HCT116 (cell line): Measurements from ENCODE around the gene LPAR2. TPM values are rescaled to one million over a fixed set of nuclear protein-coding genes. Genes with fewer than 3 reads are reported as not detected.

Source experiments
- ATAC-seq: fragments of 200-7000 bp; cut with Tn5 transposase; 2 replicates; pipeline ENCODE4 v1.9.1; 2020; ENCODE audit warnings: mild to moderate bottlenecking, moderate library complexity
- BruUV-seq: library from RNA; stranded (reverse); fragments of 400-500 nt; replicated peaks from 2 replicates; lab custom pipeline; 2021; lab: Mats Ljungman, UMichigan
- CTCF ChIA-PET: fragments of 300-600 bp; sonication (Branson Sonifier 250); formaldehyde crosslinking; loops from one replicate; lab custom pipeline; 2021; ENCODE audit warnings: antibody characterized with exemption; lab: Charles Lee
- POLR2A ChIA-PET: fragments of 300-600, 350-600 bp; sonication (Branson Sonifier 250); formaldehyde crosslinking; loops from one replicate; lab custom pipeline; 2021; ENCODE audit warnings: antibody characterized with exemption; lab: Charles Lee
- RAD21 ChIA-PET, 2 experiments: fragments of 300-600 bp; sonication (Branson Sonifier 250); formaldehyde crosslinking; loops; one replicate each; lab custom pipeline; 2023; ENCODE audit warnings: low total read pairs in 2 of 2; ENCODE audit not compliant: uncharacterized antibody in 2 of 2, unreplicated experiment in 2 of 2, low non-redundant PET in 1 of 2; lab: Charles Lee
- DNase-seq: peaks from one replicate; pipeline ENCODE4 v3.0.0-alpha.2; 2010; ENCODE audit warnings: low read depth, low spot score
- H2AFZ ChIP-seq: fragments of 200-600 bp; shearing (Covaris generic), sonication (generic); 2 replicates; pipeline ENCODE4 v1.6.1; 2017; ENCODE audit warnings: low read depth, mixed run types, mixed read lengths, antibody characterized with exemption, low read length; ENCODE audit not compliant: poor library complexity, severe bottlenecking
- H3K27ac ChIP-seq: 2 replicates; pipeline ENCODE4 v1.5.1; 2012; ENCODE audit warnings: low read depth, low read length
- H3K27me3 ChIP-seq: fragments of 200-600 bp; sonication (generic); 2 replicates; pipeline ENCODE4 v1.6.1; 2016; ENCODE audit warnings: mixed run types, low read length, mixed read lengths; ENCODE audit not compliant: insufficient read depth
- H3K36me3 ChIP-seq, 2 experiments: fragments of 200-500 bp in 1 of 2; fragments of 200-600 bp in 1 of 2; sonication (Bioruptor generic) in 1 of 2; sonication (generic) in 1 of 2; 2 replicates each; pipeline versions ENCODE4 v1.5.1 to v1.6.1; 2014 to 2016; ENCODE audit warnings: low read length in 2 of 2, inconsistent platforms in 1 of 2, mixed read lengths in 1 of 2, mixed run types in 1 of 2; ENCODE audit not compliant: insufficient read depth in 2 of 2, control insufficient read depth in 1 of 2
- H3K4me1 ChIP-seq, 2 experiments: fragments of 200-600 bp in 1 of 2; sonication (generic) in 1 of 2; 2 replicates each; pipeline versions ENCODE4 v1.5.1 to v1.6.1; 2012 to 2017; ENCODE audit warnings: low read length in 2 of 2, inconsistent platforms in 1 of 2, mild to moderate bottlenecking in 1 of 2, mixed read lengths in 1 of 2, mixed run types in 1 of 2, moderate library complexity in 1 of 2; ENCODE audit not compliant: insufficient read depth in 2 of 2, control insufficient read depth in 1 of 2
- H3K4me2 ChIP-seq: fragments of 200-600 bp; sonication (generic); 2 replicates; pipeline ENCODE4 v1.6.1; 2017; ENCODE audit warnings: mixed run types, low read length, mixed read lengths
- H3K4me3 ChIP-seq, 2 experiments: fragments of 200-600 bp in 1 of 2; sonication (generic) in 1 of 2; replicated peaks in 1 of 2; 2 replicates each; pipeline ENCODE4 v1.5.1; 2011 to 2016; ENCODE audit warnings: low read length in 2 of 2, control low read depth in 1 of 2, low read depth in 1 of 2, mild to moderate bottlenecking in 1 of 2, mixed read lengths in 1 of 2, mixed run types in 1 of 2
- H3K79me2 ChIP-seq: fragments of 200-600 bp; sonication (generic); 2 replicates; pipeline ENCODE4 v1.6.1; 2017; ENCODE audit warnings: mild to moderate bottlenecking, mixed run types, low read length, moderate library complexity, mixed read lengths; ENCODE audit not compliant: insufficient read depth
- H3K9ac ChIP-seq: fragments of 200-600 bp; sonication (generic); 2 replicates; pipeline ENCODE4 v1.6.1; 2016; ENCODE audit warnings: low read length, mixed read lengths
- H3K9me2 ChIP-seq: fragments of 200-600 bp; sonication (generic), shearing (Covaris generic); 2 replicates; pipeline ENCODE4 v1.6.1; 2017; ENCODE audit warnings: mixed run types, mild to moderate bottlenecking, moderate library complexity; ENCODE audit not compliant: insufficient read depth
- H3K9me3 ChIP-seq, 2 experiments: fragments of 200-500 bp in 1 of 2; fragments of 200-600 bp in 1 of 2; sonication (Bioruptor generic) in 1 of 2; sonication (generic) in 1 of 2; 2 replicates each; pipeline ENCODE4 v1.6.1; 2014 to 2017; ENCODE audit warnings: low read length in 2 of 2, mixed read lengths in 2 of 2, inconsistent platforms in 1 of 2, low read depth in 1 of 2, mild to moderate bottlenecking in 1 of 2, mixed run types in 1 of 2, moderate library complexity in 1 of 2; ENCODE audit not compliant: control insufficient read depth in 1 of 2, insufficient read depth in 1 of 2
- H4K20me1 ChIP-seq: fragments of 200-600 bp; sonication (generic), shearing (Covaris generic); 2 replicates; pipeline ENCODE4 v1.6.1; 2017; ENCODE audit warnings: mixed run types, mild to moderate bottlenecking, moderate library complexity; ENCODE audit not compliant: insufficient read depth
- ATF3 ChIP-seq: IDR thresholded peaks from 2 replicates; pipeline ENCODE4 v1.6.1; 2012
- CBX3 ChIP-seq: IDR thresholded peaks from 2 replicates; pipeline ENCODE4 v1.6.1; 2012; ENCODE audit warnings: low read depth
- CEBPB ChIP-seq: IDR thresholded peaks from 2 replicates; pipeline ENCODE4 v1.6.1; 2012; ENCODE audit warnings: low read depth
- CTCF ChIP-seq, 3 experiments: fragments of 200-600 bp in 1 of 3; sonication (generic) in 1 of 3; IDR thresholded peaks in 2 of 3; conservative IDR thresholded peaks in 1 of 3; 2 replicates each; pipeline ENCODE4 v1.5.1; 2012 to 2017; ENCODE audit warnings: low read depth in 2 of 3, low read length in 2 of 3, antibody characterized with exemption in 1 of 3, borderline replicate concordance in 1 of 3, control low read depth in 1 of 3, mild to moderate bottlenecking in 1 of 3, mixed read lengths in 1 of 3, mixed run types in 1 of 3, moderate library complexity in 1 of 3; ENCODE audit not compliant: insufficient read depth in 1 of 3
- EGR1 ChIP-seq: IDR thresholded peaks from 2 replicates; pipeline ENCODE4 v1.6.1; 2012; ENCODE audit warnings: low read depth
- ELF1 ChIP-seq: IDR thresholded peaks from 2 replicates; pipeline ENCODE4 v1.6.1; 2012; ENCODE audit warnings: low read depth, borderline replicate concordance
- EZH2phosphoT487 ChIP-seq: fragments of 200-600 bp; IDR thresholded peaks from 2 replicates; pipeline ENCODE4 v1.6.1; 2018; ENCODE audit warnings: antibody characterized with exemption, borderline replicate concordance
- FOSL1 ChIP-seq: IDR thresholded peaks from 2 replicates; pipeline ENCODE4 v1.6.1; 2012; ENCODE audit warnings: low read depth
- JUND ChIP-seq: IDR thresholded peaks from 2 replicates; pipeline ENCODE4 v1.6.1; 2012
- MAX ChIP-seq: IDR thresholded peaks from 2 replicates; pipeline ENCODE4 v1.6.1; 2012
- POLR2AphosphoS5 ChIP-seq: IDR thresholded peaks from 2 replicates; pipeline ENCODE4 v1.6.1; 2011; ENCODE audit warnings: mild to moderate bottlenecking, low read depth, low read length, moderate library complexity
- RAD21 ChIP-seq: IDR thresholded peaks from 2 replicates; pipeline ENCODE4 v1.6.1; 2012; ENCODE audit warnings: low read depth, mild to moderate bottlenecking
- REST ChIP-seq: IDR thresholded peaks from 2 replicates; pipeline ENCODE4 v1.6.1; 2012; ENCODE audit warnings: low read depth
- SIN3A ChIP-seq: IDR thresholded peaks from 2 replicates; pipeline ENCODE4 v1.6.1; 2012; ENCODE audit warnings: low read depth
- SP1 ChIP-seq: IDR thresholded peaks from 2 replicates; pipeline ENCODE4 v1.6.1; 2012; ENCODE audit warnings: low read depth
- SRF ChIP-seq: IDR thresholded peaks from 2 replicates; pipeline ENCODE4 v1.6.1; 2012; ENCODE audit warnings: low read depth
- TCF7L2 ChIP-seq: IDR thresholded peaks from 2 replicates; pipeline ENCODE4 v1.7.0; 2011; ENCODE audit warnings: borderline replicate concordance, inconsistent platforms; ENCODE audit not compliant: insufficient read depth, insufficient read length; ENCODE audit errors: extremely low read depth
- YY1 ChIP-seq: IDR thresholded peaks from 2 replicates; pipeline ENCODE4 v1.6.1; 2011; ENCODE audit warnings: low read length, low read depth, moderate library complexity, mild to moderate bottlenecking; ENCODE audit not compliant: insufficient replicate concordance; ENCODE audit errors: extremely low read depth
- ZBTB33 ChIP-seq: IDR thresholded peaks from 2 replicates; pipeline ENCODE4 v1.6.1; 2011; ENCODE audit warnings: mild to moderate bottlenecking, low read length, moderate library complexity; ENCODE audit not compliant: insufficient replicate concordance; ENCODE audit errors: extremely low read depth
- intact Hi-C: fragments of 100-400 bp; cut with micrococcal nuclease; formaldehyde crosslinking; loops from 2 replicates; pipeline ENCODE4 v1.10.0; 2022
- total RNA-seq: library from RNA; stranded (reverse); gene quantifications from one replicate; pipeline ENCODE4 v1.2.1, GENCODE V29; 2021; ENCODE audit not compliant: unreplicated experiment

The LPAR2 gene
- total RNA-seq, 1 experiment from 2014 or later: 28.2 TPM

- H3K9ac ChIP-seq: no peak overlapping the region
- TF ChIP-seq TCF7L2 (no peak), JUND (no peak), EZH2phosphoT487 (no peak), CTCF (IDR thresholded peaks at IDR 0.05 in 2 of 3, conservative IDR thresholded peaks at IDR 0.05 in 1 of 3; ENCODE audit: borderline replicate concordance in 1 of 3, insufficient read depth in 1 of 3, low read depth in 2 of 3, low read length in 2 of 3) (no peak), ELF1 (no peak), POLR2AphosphoS5 (no peak), RAD21 (no peak), CBX3 (no peak), ZBTB33 (no peak), SP1 (no peak), CEBPB (no peak), SRF (no peak), ATF3 (no peak), FOSL1 (no peak), YY1 (no peak), REST (no peak), EGR1 (no peak), SIN3A (no peak), MAX (no peak)
These were observed 48.3 kb downstream of the LPAR2 start for GRCh38 chr19:19579533-19580361.

More at GRCh38 chr19:19579533-19580361, 48.3 kb downstream of the LPAR2 start:
- Histone ChIP-seq H3K9me3 (no peaks in the 10 kb centered on the region), H3K4me3 (no peak overlapping the region), H3K79me2 (no peaks in the 10 kb centered on the region), H3K4me1 (peaks cover 7 to 12% of the 10 kb centered on the region in 2 experiments; a peak in 3 of 4 replicates), H2AFZ (no peak overlapping the region), H3K36me3 (no peaks in the 10 kb centered on the region), H3K27me3 (no peaks in the 10 kb centered on the region), H4K20me1 (no peaks in the 10 kb centered on the region), H3K9me2 (no peaks in the 10 kb centered on the region), H3K4me2 (no peak overlapping the region), H3K27ac (no peak overlapping the region)
- no peak for DNase-seq
- BruUV-seq: no TSS peak
- ChIA-PET POLR2A (no interaction called here), RAD21 (no interaction called here), CTCF (no interaction called here)
- ATAC-seq: no peak
- intact Hi-C loops: no loop called here
